Chondrocyte (in vitro differentiated cells): ENCODE results near the gene PRXL2A. TPM values are rescaled to one million over a fixed set of nuclear protein-coding genes. Genes with fewer than 3 reads are reported as not detected.

ENCODE experiments used
- DNase-seq: peaks from one replicate; pipeline ENCODE4 v3.0.0; 2021; ENCODE audit warnings: mixed read lengths, low spot score
- H3K27ac Mint-ChIP-seq: one replicate; pipeline ENCODE4 v1.8.0; 2021; ENCODE audit warnings: mild to moderate bottlenecking, moderate library complexity, mixed read lengths; ENCODE audit not compliant: unreplicated experiment
- H3K27me3 Mint-ChIP-seq: 2 replicates; pipeline ENCODE4 v1.8.0; 2021; ENCODE audit warnings: low read depth, mixed read lengths
- H3K36me3 Mint-ChIP-seq: 2 replicates; pipeline ENCODE4 v1.8.0; 2021; ENCODE audit warnings: low read depth, mixed read lengths
- H3K4me1 Mint-ChIP-seq: 2 replicates; pipeline ENCODE4 v1.8.0; 2021; ENCODE audit warnings: low read depth, mild to moderate bottlenecking, mixed read lengths
- H3K4me3 Mint-ChIP-seq: one replicate; pipeline ENCODE4 v1.8.0; 2021; ENCODE audit warnings: mild to moderate bottlenecking, moderate library complexity, mixed read lengths; ENCODE audit not compliant: unreplicated experiment
- H3K9me3 Mint-ChIP-seq: 2 replicates; pipeline ENCODE4 v1.8.0; 2021; ENCODE audit warnings: low read depth, mixed read lengths
- CTCF ChIP-seq: fragments of 200-600 bp; sonication (generic); IDR thresholded peaks from 2 replicates; pipeline ENCODE4 v1.5.0; 2021; ENCODE audit warnings: antibody characterized with exemption, mild to moderate bottlenecking, moderate library complexity
- total RNA-seq: library from RNA; stranded (reverse); gene quantifications from 3 replicates; pipeline ENCODE4 v1.2.1, GENCODE V29; 2021

Gene PRXL2A
- total RNA-seq, 1 donor from 2014 or later, result 86.9 TPM

- no peaks in the 10 kb centered on the region for H3K27me3 Mint-ChIP-seq
- H3K36me3 Mint-ChIP-seq, result no peaks in the 10 kb centered on the region
- H3K9me3 Mint-ChIP-seq, result no peaks in the 10 kb centered on the region
- peak overlapping the region; percentile 45 for H3K4me3 Mint-ChIP-seq
- peaks cover 81% of the 10 kb centered on the region for H3K4me1 Mint-ChIP-seq
- TF ChIP-seq CTCF, result no peak
- DNase-seq, result no peak
- H3K27ac Mint-ChIP-seq, result peak overlapping the region; percentile 73
Measured at GRCh38 chr10:80410122-80410521, 1.8 kb downstream of the PRXL2A start.

GRCh38 chr10:80410578-80411145 is 2.3 kb downstream of the PRXL2A start:
- H3K27me3 Mint-ChIP-seq, result no peaks in the 10 kb centered on the region
- H3K4me3 Mint-ChIP-seq, result peak overlapping the region; percentile 2
- H3K9me3 Mint-ChIP-seq, result no peaks in the 10 kb centered on the region
- peaks cover 80% of the 10 kb centered on the region for H3K4me1 Mint-ChIP-seq
- no peak for TF ChIP-seq CTCF
- no peak for DNase-seq
- H3K27ac Mint-ChIP-seq, result peak overlapping the region; percentile 73
- no peaks in the 10 kb centered on the region for H3K36me3 Mint-ChIP-seq

- Mint-ChIP-seq H3K36me3 (no peaks in the 10 kb centered on the region), H3K4me1 (peaks cover 81% of the 10 kb centered on the region), H3K4me3 (no peak overlapping the region), H3K27me3 (no peaks in the 10 kb centered on the region), H3K9me3 (no peaks in the 10 kb centered on the region), H3K27ac (peak overlapping the region; percentile 73)
- DNase-seq, result no peak
- TF ChIP-seq CTCF, result no peak
Measured at GRCh38 chr10:80411267-80411668, 2.9 kb downstream of the PRXL2A start.

- peak overlapping the region; percentile 73 for H3K27ac Mint-ChIP-seq
- peaks cover 84% of the 10 kb centered on the region for H3K4me1 Mint-ChIP-seq
- TF ChIP-seq CTCF, result no peak
- H3K27me3 Mint-ChIP-seq, result no peaks in the 10 kb centered on the region
- H3K4me3 Mint-ChIP-seq, result no peak overlapping the region
- H3K9me3 Mint-ChIP-seq, result no peaks in the 10 kb centered on the region
- H3K36me3 Mint-ChIP-seq, result no peaks in the 10 kb centered on the region
- DNase-seq, result no peak
Measured at GRCh38 chr10:80411681-80412220, 3.4 kb downstream of the PRXL2A start.

- peak overlapping the region; percentile 7 for H3K4me3 Mint-ChIP-seq
Measured at GRCh38 chr10:80412486-80412885, 4.1 kb downstream of the PRXL2A start.

More at GRCh38 chr10:80412486-80412885, 4.1 kb downstream of the PRXL2A start:
- no peaks in the 10 kb centered on the region for H3K36me3 Mint-ChIP-seq
- H3K27ac Mint-ChIP-seq, result peak overlapping the region; percentile 75
- H3K9me3 Mint-ChIP-seq, result no peaks in the 10 kb centered on the region
- peaks cover 91% of the 10 kb centered on the region for H3K4me1 Mint-ChIP-seq
- no peak for TF ChIP-seq CTCF
- no peaks in the 10 kb centered on the region for H3K27me3 Mint-ChIP-seq
- no peak for DNase-seq
